Tongue (tissue), 1 donor: ENCODE results near the gene GCA. TPM values are rescaled to one million over a fixed set of nuclear protein-coding genes. Genes with fewer than 3 reads are reported as not detected.

Experiments
- total RNA-seq: library from RNA; depleted of rRNA; stranded (reverse); fragments of >200 nt; gene quantifications from one replicate; pipeline ENCODE4 v1.2.3, GENCODE V29; 2014

Gene GCA
- total RNA-seq, 1 donor from 2014 or later = 37.4 TPM

Other genes starting within 250 kb of the GCA start
- gene GCG, start 191.9 kb upstream of the GCA start, total RNA-seq = not detected
- 50.0 TPM for gene FAP, start 100.7 kb upstream of the GCA start, total RNA-seq
- gene IFIH1, start 25.4 kb upstream of the GCA start, total RNA-seq = 7.0 TPM